Neuron (in vitro differentiated cells): Measurements from ENCODE around the gene DES.

ENCODE experiments used
- H2AFZ ChIP-seq: one replicate; pipeline ENCODE4 v1.6.1; 2013; ENCODE audit warnings: low read depth, mild to moderate bottlenecking, inconsistent platforms, low read length, moderate library complexity
- H3K27me3 ChIP-seq: one replicate; pipeline ENCODE4 v1.6.1; 2013; ENCODE audit warnings: low read length; ENCODE audit not compliant: insufficient read depth
- H3K36me3 ChIP-seq: one replicate; pipeline ENCODE4 v1.6.1; 2013; ENCODE audit warnings: low read length; ENCODE audit not compliant: insufficient read depth
- H3K4me1 ChIP-seq: one replicate; pipeline ENCODE4 v1.6.1; 2013; ENCODE audit warnings: low read length; ENCODE audit not compliant: insufficient read depth
- H3K4me3 ChIP-seq: 2 replicates; pipeline ENCODE4 v1.5.1; 2013; ENCODE audit warnings: mild to moderate bottlenecking, low read length, moderate library complexity
- H3K9me3 ChIP-seq: one replicate; pipeline ENCODE4 v1.6.1; 2013; ENCODE audit warnings: low read length

The DES gene

DNA sequence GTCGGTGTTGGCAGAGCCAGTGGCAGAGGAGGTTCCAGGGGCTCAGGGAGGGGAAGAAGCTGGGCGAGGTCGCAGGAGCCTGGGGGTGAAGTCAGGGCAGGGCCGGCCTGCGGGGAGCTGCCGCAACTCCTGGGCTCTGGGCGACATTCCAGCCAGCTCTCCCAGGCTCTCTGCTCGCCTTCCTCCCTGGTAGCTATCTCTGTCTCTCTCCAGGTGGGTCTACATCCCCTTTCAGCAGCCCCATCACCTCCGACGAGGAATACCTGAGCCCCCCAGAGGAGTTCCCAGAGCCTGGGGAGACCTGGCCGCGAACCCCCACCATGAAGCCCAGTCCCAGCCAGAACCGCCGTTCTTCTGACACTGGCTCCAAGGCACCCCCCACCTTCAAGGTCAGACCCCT is 43.5 kb downstream of the DES start:
- Histone ChIP-seq H3K36me3 (peaks cover 2% of the 10 kb centered on the region), H3K4me3 (no peak overlapping the region), H2AFZ (no peak overlapping the region), H3K4me1 (peaks cover 30% of the 10 kb centered on the region), H3K9me3 (no peaks in the 10 kb centered on the region), H3K27me3 (no peaks in the 10 kb centered on the region)

DNA sequence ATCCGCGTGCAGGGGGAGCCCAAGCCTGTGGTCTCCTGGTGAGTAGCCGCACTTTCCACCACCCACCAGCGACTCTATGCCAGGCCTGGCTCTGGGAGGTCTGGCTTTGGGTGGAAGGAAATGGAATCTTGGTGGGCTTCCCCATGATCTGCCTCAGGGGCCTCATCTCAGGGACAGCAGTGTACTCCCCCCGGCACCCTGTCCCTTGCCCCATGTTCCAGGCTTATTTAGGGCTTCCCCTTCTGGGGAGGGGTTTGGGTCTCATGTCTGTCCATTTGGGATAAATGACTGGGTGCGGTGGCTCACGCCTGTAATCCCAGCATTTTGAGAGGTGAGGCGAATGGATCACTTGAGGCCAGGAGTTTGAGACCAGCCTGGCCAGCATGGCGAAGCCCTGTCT is 44.2 kb downstream of the DES start:
- Histone ChIP-seq H2AFZ (no peak overlapping the region), H3K9me3 (no peaks in the 10 kb centered on the region), H3K4me1 (peaks cover 30% of the 10 kb centered on the region), H3K4me3 (no peak overlapping the region), H3K27me3 (no peaks in the 10 kb centered on the region), H3K36me3 (peaks cover 2% of the 10 kb centered on the region)

DNA sequence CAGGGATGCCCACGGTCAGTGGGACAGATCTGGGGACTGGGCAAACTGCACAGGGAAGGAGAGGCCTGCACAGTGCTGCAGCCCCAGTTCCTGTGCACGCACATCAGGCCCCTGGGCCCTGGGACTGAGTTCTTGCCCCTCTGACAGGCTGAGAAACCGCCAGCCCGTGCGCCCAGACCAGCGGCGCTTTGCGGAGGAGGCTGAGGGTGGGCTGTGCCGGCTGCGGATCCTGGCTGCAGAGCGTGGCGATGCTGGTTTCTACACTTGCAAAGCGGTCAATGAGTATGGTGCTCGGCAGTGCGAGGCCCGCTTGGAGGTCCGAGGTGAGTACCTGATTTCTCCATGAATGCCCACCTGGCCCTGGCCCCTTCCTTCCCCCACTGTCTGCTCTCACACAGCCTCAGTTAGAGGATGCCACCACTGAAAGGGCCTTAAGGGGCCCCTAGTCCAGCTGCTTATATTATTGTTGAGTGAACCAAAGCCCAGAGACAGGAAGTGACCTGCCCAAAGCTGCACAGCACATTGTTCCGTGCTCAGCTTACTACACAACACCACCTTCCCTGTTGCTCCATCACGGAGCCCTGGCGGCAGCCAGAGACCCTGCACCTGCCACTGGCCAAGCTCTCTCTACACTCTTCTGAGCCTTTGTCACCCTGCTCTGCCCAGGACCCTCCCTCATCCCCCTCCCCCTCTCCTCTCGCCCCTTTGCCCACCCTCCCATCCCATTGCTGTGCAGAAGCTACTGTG is 46.3 kb downstream of the DES start:
- Histone ChIP-seq H3K4me3 (no peak overlapping the region), H3K36me3 (peaks cover 2% of the 10 kb centered on the region), H2AFZ (no peak overlapping the region), H3K27me3 (no peaks in the 10 kb centered on the region), H3K9me3 (no peaks in the 10 kb centered on the region), H3K4me1 (peaks cover 18% of the 10 kb centered on the region)

DNA sequence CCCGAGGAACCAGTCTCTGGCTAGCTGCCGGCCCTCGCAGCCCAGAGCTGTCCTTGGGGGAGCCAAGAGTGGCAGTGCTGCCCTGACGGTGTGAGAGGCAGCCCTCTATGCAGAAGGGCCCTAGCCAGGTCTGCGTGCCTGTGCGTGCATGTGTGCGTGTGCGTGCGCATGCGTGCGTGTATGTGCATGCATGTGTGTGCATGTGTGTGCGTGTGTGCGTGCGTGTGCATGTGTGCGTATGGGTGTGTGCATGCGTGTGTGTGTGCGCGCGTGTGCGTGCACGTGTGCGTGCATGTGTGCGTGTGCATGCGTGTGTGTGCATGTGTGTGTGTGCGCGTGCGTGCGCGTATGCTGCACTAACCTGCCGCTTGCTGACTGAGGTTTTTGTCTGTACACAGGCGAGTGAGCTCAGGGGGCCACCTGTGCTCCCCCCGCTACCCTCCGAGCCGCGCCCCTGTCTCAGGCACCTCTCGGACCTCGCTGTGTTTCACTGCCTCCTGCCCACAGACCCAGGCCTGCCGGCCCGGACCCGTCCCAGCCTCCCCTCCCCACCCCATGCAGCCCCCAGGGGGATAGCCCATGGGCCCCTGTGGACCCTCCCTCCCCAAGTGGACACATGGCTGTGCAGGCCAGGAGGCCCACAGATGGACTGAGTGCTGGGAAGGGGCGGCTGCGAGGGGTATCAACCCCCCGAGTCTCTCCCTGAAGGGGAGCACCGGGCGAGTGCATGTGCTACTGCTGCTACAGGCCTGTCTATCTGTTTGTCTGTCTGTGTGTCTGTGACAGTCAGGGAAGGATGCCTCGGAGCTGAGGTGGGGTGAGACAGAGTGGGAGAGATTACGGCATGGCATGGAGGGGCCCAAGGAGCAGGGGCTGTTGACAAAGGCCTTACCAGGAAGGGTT is 47.7 kb downstream of the DES start:
- H3K27me3 ChIP-seq = no peaks in the 10 kb centered on the region
- H3K4me1 ChIP-seq = peaks cover 4% of the 10 kb centered on the region
- H3K9me3 ChIP-seq = no peaks in the 10 kb centered on the region
- H2AFZ ChIP-seq = no peak overlapping the region
- no peak overlapping the region for H3K4me3 ChIP-seq
- H3K36me3 ChIP-seq = peaks cover 2% of the 10 kb centered on the region

DNA sequence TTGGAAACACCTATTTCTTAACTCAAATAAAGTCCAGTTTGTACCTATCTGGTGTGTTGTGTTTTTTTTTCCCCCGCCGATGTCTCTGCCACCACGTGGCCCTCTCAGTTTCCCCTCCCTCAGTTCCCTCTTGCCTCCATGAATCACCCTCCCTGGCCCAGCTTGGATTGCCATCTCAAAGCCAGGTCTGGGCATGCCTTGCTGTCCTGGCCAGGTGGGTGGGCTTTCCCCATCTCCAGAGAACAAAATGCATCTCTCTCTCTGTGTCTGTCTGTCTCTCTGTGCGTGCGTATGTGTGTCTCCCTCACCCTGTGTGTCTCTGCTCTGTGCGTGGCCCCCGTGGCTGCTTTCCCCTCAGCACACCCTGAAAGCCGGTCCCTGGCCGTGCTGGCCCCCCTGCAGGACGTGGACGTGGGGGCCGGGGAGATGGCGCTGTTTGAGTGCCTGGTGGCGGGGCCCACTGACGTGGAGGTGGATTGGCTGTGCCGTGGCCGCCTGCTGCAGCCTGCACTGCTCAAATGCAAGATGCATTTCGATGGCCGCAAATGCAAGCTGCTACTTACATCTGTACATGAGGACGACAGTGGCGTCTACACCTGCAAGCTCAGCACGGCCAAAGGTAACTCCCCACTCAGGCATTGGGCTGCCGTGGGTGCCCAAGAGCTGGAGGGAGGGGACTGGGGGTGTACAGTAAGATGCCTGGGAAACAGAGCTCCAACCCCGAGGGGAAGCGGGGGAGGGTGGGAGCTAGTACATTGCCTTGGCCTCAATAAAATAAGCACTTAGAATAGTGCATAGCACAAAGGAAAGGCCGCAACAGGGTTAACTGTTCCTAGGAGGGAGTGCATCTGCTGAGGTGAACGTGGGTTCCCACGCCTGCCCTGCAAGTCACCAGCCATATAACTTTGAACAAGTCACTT is 48.9 kb downstream of the DES start:
- Histone ChIP-seq H2AFZ (no peak overlapping the region), H3K4me1 (no peaks in the 10 kb centered on the region), H3K27me3 (no peaks in the 10 kb centered on the region), H3K36me3 (peaks cover 2% of the 10 kb centered on the region), H3K4me3 (no peak overlapping the region), H3K9me3 (no peaks in the 10 kb centered on the region)

DNA sequence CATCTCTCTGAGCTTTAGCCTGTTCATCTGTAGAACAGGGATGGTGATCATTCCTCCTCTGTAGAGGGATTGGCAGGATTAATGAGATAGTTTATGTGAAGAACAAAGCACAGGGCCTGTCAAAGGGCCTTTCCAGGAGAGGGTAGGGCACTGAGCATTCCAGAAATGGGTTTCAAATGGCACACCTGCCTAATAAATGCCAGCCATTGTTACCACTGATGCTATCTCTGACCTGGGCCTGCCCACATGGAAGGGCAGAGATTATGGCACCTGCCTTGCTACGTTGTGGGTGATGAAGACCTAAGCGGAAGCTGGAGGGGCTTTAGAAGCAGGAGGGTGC is 49.5 kb downstream of the DES start:
- Histone ChIP-seq H2AFZ (no peak overlapping the region), H3K36me3 (no peaks in the 10 kb centered on the region), H3K4me1 (no peaks in the 10 kb centered on the region), H3K4me3 (no peak overlapping the region), H3K27me3 (no peaks in the 10 kb centered on the region), H3K9me3 (no peaks in the 10 kb centered on the region)

DNA sequence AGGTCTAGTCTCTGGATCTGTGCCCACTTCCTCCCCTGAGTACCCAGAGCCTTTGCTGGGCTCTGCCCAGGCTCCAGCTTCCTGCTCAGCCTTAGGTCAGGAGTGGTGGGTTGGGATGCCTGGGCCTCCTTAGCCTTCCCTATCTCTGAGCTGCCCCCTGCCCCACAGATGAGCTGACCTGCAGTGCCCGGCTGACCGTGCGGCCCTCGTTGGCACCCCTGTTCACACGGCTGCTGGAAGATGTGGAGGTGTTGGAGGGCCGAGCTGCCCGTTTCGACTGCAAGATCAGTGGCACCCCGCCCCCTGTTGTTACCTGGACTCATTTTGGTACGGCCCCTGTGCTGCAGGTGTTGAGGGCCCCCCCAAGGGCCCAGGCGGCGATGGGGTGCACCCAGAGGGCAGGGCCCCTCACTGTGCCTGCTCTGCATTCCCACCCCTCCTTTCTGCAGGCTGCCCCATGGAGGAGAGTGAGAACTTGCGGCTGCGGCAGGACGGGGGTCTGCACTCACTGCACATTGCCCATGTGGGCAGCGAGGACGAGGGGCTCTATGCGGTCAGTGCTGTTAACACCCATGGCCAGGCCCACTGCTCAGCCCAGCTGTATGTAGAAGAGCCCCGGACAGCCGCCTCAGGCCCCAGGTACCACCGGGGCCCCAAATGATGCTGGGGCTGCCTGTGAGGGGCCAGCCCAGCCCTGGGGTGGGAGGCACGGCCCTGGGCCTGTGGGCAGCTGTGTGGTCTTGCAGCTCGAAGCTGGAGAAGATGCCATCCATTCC is 50.4 kb downstream of the DES start:
- no peaks in the 10 kb centered on the region for H3K36me3 ChIP-seq
- no peak overlapping the region for H3K4me3 ChIP-seq
- H3K9me3 ChIP-seq = no peaks in the 10 kb centered on the region
- no peaks in the 10 kb centered on the region for H3K4me1 ChIP-seq
- H3K27me3 ChIP-seq = no peaks in the 10 kb centered on the region
- H2AFZ ChIP-seq = no peak overlapping the region

DNA sequence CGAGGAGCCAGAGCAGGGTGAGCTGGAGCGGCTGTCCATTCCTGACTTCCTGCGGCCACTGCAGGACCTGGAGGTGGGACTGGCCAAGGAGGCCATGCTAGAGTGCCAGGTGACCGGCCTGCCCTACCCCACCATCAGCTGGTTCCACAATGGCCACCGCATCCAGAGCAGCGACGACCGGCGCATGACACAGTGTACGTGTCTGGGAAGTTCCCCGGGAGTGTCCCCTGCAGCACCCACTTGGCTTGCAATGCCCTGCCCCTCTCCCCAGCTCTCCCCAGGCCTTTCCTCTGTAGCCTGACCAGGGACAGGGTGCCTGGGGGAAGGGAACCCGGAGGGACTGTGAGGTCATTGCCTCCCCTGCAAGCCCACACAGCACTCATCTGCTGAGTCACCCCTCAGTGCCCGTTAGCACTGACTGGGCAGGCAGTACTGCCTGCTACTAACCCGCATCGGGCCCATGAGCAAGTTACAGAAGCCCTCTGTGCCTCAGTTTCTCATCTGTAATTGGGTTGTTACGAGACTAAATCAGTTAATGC is 51.1 kb downstream of the DES start:
- no peak overlapping the region for H2AFZ ChIP-seq
- no peak overlapping the region for H3K4me3 ChIP-seq
- H3K9me3 ChIP-seq = no peaks in the 10 kb centered on the region
- H3K36me3 ChIP-seq = no peaks in the 10 kb centered on the region
- H3K27me3 ChIP-seq = no peaks in the 10 kb centered on the region
- H3K4me1 ChIP-seq = no peaks in the 10 kb centered on the region

DNA sequence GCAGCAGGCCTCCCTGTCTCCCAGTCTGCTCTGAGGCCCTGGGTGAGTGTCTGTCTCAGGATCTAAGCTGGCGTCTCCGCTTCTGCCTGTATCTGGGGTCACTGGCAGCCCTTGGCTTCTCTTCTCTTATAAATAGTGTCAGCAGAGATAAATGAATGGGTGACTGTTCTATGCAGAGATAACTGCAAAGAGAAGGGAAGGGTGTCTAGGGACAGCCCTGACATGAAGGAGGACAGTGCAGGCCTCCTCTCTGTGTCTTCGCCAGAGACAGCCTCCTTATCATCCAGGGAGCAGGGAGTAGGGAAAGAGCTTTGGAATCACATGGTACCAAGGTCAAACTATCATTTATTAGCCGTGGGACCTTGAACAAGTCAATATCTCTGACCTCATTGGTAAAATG is 52.3 kb downstream of the DES start:
- Histone ChIP-seq H3K27me3 (no peaks in the 10 kb centered on the region), H3K9me3 (no peaks in the 10 kb centered on the region), H3K4me1 (no peaks in the 10 kb centered on the region), H2AFZ (no peak overlapping the region), H3K36me3 (no peaks in the 10 kb centered on the region), H3K4me3 (no peak overlapping the region)

DNA sequence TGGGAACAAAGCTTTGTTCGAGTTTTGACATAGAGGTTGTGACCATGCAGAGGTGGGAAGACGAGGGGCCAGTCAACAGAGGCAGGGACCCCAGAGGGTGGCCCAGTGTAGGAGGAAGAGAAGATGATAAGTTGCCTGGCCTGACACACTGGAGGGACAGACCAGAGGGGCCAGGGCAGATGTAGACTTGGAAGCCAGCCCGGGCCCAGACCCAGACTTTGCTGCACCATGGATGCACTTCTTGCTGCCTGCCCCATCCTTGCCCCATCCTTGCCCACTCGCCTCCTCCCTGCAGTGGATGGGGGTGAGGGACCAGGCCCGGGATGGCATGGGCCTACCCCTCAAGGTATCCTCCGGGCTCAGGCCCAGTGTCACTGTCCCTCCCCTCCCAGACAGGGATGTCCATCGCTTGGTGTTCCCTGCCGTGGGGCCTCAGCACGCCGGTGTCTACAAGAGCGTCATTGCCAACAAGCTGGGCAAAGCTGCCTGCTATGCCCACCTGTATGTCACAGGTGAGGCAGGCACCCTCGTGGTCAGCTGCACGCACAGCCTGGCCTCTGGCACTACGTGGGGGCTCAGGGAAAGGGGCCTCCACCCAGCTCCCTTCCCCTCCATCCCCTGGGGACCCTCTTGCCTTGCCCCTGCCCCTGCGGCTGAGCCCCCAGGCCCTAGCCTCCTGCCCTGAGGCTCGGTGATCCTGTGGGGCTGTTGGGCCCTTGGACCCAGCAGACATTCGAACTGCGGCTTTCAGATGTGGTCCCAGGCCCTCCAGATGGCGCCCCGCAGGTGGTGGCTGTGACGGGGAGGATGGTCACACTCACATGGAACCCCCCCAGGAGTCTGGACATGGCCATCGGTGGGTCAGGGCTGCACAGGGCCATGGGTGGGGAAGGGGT is 53.5 kb downstream of the DES start:
- Histone ChIP-seq H3K4me3 (no peak overlapping the region), H3K9me3 (no peaks in the 10 kb centered on the region), H3K4me1 (peaks cover 7% of the 10 kb centered on the region), H3K36me3 (no peaks in the 10 kb centered on the region), H3K27me3 (no peaks in the 10 kb centered on the region), H2AFZ (no peak overlapping the region)

DNA sequence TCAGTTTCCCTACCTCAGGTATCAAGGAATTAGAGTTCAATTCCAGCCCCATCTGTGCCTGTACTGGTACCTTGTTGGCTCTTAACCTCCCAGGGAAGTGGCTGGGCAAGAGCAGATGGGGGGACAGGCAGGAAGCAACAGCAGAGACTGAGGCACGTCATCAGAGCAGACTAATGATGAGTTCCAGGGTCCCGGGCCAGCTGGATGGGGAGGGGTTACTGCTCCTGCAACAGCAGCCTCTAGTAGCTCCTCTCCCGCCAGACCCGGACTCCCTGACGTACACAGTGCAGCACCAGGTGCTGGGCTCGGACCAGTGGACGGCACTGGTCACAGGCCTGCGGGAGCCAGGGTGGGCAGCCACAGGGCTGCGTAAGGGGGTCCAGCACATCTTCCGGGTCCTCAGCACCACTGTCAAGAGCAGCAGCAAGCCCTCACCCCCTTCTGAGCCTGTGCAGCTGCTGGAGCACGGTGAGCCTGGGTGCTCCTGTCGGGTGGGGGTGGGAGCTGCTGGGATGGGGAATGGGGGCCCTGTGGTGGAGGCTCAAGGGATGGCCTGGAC is 54.5 kb downstream of the DES start:
- H3K4me1 ChIP-seq = peaks cover 13% of the 10 kb centered on the region
- no peak overlapping the region for H2AFZ ChIP-seq
- H3K27me3 ChIP-seq = no peaks in the 10 kb centered on the region
- H3K4me3 ChIP-seq = no peak overlapping the region
- no peaks in the 10 kb centered on the region for H3K36me3 ChIP-seq
- no peaks in the 10 kb centered on the region for H3K9me3 ChIP-seq
